Superior temporal gyrus (tissue), 1 donor: ENCODE data around the gene KCNMA1.
"Not testable (repeated sequence)": the region's sequence is repeated elsewhere in the genome, so short reads cannot be mapped to it uniquely, and the experiment has no call there.

Experiments used
- DNase-seq: peaks from one replicate; pipeline ENCODE4 v3.0.0-alpha.2; 2016; ENCODE audit errors: extremely low spot score

Gene KCNMA1

DNA sequence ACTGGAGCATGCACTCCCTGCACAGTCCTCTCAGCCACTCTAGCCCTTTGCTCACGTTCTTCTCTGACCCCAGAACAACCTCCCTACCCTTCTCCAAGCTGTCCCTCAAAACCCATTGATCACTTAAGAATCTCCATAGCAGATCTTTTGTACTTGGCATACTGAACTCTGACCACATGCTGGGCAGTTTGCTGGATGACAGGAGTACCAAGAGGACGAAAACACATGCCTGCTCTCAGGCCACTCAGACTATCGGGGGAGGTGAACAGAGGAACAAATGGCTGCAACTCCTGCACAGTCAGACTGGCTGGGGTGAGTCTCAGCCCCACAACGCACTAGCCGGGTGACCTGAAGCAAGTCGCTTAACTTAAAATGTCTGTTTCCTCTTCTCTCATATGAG, 52.7 kb downstream of the KCNMA1 start:
- no peak for DNase-seq

DNA sequence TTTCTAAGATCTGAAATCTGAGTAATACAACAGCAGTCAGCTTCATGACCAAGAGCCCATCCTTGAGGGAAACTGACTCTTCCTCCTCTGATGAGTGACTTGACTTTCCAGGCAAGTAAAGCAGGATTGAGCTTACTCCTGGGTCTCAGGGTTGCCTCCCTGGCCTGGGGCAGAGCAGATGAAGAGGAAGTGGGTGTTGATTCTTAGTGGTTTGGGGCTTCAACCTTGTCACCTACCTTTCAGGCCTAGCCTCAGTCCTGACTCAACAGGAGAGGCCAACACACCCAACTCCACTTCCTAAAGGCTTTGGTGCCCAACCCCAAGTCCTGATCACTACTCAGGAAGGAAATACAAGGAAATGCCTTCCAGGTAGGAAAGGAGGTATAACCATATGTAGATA, 54.1 kb downstream of the KCNMA1 start:
- DNase-seq: no peak

DNA sequence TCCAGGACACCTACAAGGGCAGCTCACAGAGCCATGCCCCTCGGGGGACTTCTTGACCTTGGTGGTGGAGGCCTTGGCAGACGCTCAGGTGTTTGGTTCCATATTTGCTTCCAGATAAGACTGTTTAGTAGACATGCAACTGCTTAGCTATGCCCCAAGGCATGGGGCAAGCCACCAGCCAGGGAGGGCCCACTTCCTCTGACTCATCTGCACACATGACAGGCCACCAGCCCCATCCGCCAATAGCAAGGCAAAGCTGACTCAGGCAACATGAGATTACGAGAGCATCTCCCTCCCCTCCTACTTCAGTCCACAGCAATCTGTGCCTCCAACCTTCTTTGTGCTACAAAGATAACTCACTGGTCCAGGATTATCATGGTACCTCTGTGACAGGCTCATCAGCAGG, 54.9 kb downstream of the KCNMA1 start:
- DNase-seq: no peak

DNA sequence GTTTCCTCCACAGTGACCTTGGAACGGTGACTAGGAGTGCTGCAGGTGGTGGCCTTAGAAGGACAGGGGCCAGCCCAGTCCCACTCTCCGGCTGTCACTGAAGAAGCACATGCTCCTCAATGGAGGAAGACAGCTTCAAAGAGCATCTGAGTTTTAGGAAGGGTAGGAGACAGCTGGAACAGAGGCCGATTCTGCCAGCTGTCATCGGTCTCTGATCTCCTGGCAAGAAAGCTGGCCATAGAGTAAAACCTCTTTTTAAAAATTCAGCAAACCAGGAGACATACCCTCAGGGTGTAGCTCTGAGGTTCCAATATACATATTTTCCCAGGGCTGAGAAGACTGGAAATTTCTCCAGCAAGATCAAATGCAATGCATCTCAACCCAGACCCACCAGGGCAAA, 55.9 kb downstream of the KCNMA1 start:
- DNase-seq: no peak

DNA sequence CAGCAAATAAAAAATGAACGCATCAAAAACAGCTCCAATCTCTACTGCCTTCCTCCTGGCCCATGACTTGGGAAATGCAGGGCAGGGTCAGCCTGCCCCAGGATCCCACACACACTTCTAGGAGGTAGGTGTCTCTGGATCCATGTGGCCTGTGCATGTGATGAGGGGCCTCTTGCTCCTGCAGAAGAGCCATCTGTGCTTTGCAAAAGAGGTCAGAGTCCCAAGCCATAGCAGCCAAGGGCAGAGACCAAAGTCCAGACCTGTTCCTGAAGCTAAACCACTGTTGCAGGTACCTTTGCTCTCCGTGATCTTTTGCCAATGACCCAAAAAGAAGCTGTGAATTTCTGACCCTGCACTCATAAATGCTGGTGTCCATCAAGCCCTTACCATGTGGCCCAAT, 57.1 kb downstream of the KCNMA1 start:
- DNase-seq: no peak

DNA sequence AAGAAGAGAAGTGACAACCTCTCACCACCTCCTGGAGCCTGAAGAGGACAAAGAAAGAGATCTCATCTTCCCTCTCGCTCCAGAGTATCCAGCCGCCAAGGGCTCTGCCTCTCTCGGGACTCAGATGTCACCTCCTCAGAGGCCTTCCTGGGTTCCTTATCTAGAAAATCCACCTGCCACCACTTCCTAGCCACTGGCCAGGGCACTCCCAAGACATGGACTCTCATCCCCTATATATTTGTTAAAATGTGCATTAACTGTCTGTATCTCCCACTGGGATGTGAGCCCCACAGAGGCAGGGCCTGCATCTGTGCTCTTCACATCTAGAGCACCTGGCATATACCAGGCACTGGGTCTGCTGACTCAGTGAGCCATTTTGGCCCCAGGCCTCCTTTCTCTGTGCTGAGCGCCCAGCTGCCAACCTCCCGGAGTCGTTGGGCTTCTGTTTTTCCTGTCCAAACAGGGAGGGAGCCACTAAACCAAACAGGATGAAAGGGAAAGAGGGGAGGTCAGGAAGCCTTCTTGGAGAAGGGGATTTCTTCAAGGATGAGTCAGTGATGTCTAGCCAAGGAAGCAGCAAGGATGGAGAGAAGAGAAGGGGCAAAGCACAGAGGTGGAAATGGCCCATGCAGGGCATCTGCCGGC, 58.9 kb downstream of the KCNMA1 start:
- no peak for DNase-seq

DNA sequence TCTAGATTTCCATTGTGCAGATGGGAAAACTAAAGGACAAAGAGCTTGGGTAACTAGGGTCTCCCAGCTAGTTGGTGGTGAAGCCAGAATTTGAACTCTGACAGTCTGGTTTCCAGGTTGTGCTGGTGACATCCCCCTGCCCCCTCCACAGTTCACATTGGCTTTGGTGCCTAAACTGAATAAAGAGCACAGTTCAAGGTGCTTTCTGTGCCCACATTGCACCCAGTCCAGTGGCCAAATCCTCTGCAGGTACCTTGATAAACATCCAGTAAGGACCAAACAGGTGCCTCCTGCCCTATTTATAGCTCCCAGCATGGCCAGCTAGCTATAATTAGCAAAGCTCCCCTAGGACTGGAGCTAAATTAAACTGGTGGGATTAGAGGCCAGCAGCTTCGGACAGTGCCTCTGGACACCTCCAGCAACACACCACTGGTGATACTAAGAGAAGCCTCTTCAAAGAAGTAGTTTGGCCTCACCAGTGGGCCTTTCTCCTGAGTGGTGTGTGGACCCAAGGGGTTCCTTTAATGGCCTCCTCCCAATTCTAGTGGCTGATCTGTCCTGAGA, 59.9 kb downstream of the KCNMA1 start:
- DNase-seq: no peak

DNA sequence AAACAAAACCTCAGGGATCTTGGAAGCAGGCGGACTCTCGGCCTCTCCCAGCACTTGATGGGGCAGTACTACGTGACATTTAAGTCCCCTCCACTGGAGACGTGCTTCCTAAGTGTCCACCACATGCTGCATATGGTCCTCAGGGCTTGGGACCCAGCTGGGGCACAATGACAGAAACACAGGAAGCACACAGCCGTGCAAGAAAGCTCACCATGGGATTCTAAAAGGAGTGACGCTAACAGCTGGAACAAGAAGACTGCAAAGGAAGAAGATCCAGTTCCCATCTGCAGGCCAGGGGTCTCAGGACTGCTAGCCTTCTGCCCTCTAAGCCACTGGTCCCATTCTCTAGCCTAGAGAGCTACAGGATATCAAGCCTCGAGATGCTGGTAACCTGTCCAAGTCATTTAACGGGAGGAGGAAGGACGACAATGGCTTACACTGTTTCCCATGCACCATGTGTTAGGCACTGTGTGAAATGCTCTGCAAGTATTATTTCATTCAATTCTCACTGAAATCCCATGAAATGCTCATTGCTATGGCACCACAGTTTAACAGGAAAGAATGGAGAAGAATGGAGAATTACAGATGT, 61.1 kb downstream of the KCNMA1 start:
- no peak for DNase-seq

DNA sequence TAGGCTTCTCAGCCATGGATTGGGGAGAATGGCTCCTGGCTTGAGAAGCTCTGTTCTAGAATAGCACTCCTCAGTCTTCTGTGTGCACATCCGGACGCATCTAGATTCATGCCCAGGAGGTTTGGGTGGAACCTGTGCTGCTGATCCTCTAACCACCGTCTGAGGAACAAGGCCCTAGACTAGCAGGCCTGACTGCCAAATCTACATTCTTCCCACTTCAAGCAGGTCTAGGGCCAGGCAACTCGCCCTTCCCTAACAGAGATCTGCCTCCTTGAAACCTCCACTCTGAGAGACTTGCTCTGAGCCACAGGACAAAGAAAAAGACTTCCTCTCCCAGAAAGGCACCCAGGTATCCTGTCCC, 61.6 kb downstream of the KCNMA1 start:
- DNase-seq: no peak

DNA sequence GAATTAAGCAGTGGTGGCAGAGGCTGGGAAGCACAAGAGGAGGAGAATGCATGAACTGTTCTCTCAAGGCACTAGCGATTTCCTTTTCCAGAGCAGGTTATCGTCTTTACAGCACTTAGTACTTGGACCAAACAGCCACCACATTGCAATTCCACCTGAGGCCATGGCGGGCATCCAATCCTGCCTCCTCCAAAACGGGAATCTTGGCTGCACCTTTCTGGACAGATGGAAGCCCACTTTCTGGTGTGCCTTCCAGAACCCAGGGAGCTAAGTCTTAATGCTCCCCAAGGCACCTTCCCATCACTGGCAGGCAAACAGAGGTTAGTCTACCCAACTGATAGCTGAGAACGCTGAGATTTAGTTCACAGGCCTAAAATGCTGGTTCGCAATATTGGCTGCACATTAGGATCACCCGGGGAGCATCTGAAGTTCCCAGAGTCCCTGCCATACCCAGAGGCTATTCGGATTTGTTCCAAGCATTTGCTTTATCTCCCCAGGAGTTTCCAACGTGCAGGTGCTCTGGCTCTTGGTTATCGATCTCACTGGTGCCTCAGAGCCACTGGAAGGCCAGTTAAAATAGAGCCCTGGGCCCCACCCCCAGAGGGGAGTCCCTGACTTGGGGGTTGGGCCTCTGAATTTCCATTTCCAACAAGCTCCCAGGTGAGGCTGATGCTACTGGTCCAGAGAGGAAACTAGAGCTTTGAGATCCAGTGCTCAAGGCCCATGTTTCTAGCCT, 62.2 kb downstream of the KCNMA1 start:
- no peak for DNase-seq

DNA sequence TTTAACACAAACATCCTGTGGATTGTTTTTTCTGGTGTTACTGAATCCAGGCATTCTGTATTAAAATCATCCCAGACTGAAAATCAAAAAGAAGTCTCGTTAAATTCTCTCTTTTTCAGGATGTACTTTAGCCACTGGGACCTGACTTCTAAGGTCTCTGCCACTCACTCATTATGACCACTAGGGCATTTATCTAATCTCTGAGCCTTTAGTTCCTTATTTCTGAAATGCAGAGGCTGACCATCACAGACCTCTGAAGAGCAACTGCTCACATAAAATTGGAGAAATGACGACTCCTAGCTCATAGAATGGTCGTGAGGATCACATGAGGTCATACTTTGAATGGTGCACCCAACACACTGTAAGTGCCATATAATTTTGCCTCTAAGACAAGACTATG, 63.2 kb downstream of the KCNMA1 start:
- DNase-seq: no peak

DNA sequence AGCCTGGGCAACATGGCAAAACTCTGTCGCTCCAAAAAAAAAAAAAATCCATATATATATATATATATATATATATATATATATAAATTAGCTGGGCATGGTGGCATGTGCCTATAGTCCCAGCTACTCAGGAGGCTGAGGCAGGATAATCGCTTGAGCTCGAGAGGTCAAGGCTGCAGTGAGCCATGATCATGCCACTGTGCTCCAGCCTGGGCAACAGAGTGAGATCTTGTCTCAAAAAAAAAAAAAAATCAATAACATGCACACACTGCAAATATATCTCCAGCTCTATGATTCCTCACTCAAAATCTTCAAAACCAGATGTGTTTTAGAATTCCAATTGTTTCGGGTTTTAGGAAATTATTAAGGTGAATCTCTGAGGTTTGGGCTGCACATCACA, 65.1 kb downstream of the KCNMA1 start:
- not testable (repeated sequence) for DNase-seq

DNA sequence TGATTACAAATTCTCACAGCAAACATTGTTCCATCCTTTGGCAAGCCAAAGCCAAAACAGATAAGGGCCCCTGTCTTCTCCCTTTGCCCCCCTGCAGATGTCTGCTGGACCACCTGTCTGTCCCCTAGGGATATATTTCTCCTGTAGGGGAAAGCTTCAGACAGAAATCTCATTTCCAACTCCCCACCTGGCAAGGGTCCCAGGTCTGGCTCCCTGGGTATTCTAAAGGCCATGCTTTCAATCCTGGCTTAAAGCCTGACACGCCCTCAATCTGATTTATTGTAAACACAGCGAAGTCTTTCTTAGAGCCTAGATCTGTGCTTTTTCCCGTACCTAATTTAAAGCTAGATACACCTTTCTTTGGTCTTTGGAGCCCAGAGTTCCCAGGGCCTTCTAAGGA, 66.1 kb downstream of the KCNMA1 start:
- DNase-seq: no peak

DNA sequence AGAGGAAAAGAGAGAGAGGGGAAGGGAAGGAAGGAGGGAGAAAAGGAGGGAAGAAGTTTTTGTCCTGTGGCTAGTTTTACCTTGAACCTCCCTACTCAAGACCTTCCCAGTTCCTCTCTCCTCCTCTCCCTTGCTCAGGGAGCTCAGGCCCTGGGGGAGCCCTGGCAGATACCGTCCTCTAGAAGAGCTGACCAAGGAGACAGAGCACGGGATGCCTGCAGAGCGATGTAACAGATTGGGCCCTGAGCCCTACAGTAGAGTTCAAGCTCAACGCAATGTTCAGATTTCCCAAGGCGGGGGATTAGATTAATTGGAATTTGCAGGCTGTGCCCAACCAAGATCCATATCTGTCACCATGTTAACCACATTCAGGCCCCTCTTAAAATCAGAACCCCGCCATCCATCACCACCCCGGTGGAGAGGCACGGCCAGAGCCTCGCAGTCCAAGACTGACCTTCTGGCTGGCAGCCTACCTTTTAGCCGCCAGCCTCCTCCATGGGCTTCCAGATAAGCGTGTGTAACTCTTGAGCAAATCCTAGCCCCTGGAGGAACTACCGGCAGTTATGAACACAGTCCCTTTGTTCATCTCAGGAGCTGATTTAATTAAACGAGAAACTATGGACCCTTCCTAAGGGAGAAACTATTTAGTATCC, 70.6 kb downstream of the KCNMA1 start:
- no peak for DNase-seq

DNA sequence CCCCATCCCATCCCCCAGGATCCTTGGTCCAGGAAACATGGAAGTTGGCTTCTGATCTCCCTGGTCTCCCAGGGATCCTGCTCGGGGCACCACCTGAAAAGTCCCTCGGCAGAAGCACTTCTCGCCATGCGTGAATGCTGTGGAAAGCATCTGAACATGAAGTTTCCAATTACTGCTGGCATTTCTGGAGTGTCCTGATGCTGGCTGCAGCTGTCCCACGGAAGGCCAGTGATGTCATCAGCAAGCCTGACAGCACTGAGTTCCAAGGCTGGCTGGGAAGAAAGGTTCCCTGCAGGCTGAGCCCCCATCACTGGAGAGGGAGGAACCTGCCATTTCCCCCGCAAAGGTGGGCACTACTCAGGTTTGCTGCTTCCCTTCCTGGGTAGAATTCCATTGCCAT, 71.4 kb downstream of the KCNMA1 start:
- no peak for DNase-seq

DNA sequence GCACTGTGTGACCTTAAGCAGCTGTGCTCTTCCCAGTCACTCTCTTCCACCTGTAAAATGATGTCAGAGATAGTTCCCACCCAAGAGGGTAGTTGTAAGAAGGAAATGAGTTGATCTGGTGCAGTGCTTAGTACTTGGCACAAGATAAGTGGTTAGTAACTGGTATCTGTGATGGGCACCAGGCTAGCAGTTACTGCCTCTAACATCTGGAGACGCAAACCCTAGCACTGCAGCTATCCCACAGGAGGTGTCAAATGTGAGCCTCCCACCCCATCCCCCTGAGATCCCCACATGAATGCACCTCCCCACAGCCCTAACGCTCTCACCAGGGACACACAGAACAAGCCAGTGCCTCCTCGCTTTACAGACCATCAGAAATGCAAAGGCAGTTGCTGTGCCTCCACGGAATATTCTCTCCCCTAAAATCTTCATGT, 72.0 kb downstream of the KCNMA1 start:
- no peak for DNase-seq

DNA sequence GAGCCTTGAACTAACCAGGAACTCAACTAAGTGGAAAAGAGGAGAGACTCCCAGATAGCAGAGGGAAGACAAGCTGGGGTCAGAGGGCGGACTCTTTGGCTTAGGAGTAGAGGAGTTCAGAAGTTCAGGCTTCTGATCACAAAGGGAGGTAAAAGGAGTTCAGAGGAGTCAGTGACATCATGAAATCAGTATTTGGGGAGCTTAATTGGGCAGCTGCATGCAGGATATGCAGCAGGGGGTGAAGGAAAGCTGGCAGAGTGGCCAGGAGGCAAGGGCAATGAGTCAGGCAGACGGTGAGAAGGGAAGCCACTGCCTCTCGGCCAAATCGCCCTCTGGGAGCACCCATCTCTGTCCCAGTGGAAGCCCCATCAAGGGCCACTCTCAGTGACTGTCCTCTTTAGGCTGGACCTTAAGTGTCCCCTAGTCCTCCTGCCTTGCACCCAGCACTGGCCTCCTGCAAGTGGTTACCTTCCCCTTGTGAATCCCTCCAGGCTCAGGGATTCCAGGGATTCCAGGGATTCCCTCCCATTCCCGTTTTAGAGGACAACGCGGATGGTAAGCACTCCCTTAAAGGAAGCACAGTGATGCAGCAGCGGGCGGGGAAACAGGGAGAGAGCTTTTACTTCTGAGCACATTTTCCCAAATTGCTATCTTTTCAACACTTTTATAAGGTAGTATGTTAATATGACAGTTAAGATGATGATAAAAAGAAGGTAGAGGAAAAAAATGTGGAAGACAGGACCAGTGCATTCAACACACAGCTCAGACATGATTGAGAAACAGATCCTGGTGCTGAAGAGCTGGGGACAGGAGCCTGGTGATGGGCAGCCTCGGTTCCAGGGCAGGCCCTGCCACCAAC, 72.6 kb downstream of the KCNMA1 start:
- no peak for DNase-seq

DNA sequence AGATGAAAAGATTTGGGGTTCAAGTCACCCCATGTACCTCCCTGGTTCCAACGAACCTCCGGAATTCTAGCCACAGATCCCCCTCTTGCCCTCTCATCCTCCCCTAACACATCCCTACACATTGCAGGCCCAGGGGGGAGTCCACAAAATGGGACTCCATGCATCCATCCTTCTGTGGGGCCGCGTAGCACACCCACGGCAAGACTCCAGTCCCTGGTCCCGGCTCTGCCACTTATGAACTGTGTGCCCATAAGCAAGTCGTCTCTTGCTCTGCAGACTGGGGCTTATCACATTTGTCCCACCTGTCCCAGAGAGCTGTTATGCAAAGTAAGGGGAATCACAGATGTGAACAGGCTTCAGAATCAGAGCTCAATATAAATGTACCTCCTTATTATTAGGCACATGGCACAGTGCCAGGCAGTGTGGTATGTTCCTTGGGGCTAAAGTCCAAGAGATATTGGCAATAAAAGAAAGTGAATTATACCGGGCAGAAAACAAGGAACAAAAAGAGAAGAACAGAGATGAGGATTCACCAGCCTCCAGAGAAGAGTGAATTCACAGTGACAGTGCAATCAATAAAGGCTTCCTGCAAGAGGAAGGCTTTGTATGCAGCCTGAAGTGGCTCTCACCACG, 73.9 kb downstream of the KCNMA1 start:
- DNase-seq: no peak

DNA sequence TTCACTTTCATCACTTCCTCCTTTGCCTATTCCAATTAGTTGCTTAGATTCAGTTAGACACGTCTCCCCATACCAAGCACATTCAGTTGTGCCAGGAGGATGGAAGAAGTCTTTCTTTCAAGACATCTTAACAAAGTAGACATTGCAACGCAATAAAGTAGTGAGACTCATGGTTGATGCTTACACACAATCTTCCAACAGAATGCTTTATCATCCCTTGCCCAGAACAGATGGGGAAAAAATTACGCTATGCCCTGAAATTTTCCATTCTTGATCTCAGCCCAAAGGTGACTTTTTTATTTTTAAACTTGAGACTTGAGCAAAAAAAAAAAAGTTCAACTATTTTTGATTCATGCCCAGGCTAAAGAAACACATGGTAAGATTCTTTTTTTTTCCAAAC, 74.9 kb downstream of the KCNMA1 start:
- DNase-seq: no peak

DNA sequence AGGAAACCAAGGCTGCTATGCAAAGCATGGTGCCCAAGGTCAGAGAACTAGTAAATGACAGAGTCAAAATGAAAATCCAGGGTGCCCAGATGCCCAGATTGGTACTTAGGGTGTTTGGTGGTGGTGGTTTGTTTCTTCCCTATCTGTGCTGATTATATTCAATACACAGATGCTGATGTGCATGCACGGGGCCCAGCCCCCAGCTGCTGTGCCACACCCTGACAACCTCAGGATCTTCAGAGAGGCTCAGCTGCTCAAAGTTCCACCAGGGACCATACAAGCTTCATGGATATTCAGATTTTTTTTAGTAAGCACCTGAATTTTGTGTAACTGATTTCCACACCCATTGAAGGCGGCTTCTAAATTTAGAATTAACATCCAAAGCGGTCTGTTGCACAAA, 75.6 kb downstream of the KCNMA1 start:
- no peak for DNase-seq

DNA sequence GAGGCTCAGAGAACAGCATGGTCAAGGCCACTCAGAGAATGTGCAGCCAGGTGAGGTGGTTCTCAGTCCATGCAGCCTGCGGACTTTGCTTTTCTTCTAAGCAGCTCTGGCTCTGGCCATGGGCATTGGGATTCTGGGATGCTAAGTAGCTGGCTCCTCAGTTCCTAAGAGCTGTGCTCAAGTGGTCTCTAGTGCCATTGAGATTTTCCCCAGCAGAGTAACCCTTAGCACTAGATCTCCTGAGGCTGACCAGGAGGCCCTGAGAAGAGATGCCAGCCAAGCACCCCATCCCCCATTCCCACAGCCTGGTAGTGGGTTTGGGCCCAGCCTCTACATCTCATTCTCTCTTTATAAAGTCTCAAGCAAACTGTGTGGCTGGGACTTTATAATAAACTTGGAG, 77.1 kb downstream of the KCNMA1 start:
- DNase-seq: no peak
